Fibroblast of the aortic adventitia (primary cell): ENCODE data around the gene ST7. TPM values are rescaled to one million over a fixed set of nuclear protein-coding genes. Genes with fewer than 3 reads are reported as not detected.

ENCODE experiments used
- DNase-seq: peaks from one replicate; pipeline ENCODE4 v3.0.0-alpha.2; 2010; ENCODE audit warnings: low read depth
- H3K4me3 ChIP-seq: 2 replicates; pipeline ENCODE4 v1.5.1; 2011; ENCODE audit warnings: low read depth, mild to moderate bottlenecking, control low read depth, low read length, moderate library complexity
- total RNA-seq: library from RNA; depleted of rRNA; stranded (reverse); fragments of >200 nt; gene quantifications from 2 replicates; pipeline ENCODE4 v1.2.3, GENCODE V29; 2012; ENCODE audit warnings: low replicate concordance
- TF ChIP-seq, protein P1 (sequence below): IDR thresholded peaks from 2 replicates; pipeline ENCODE4 v1.5.1; 2011; ENCODE audit warnings: mild to moderate bottlenecking, low read length, control low read depth, inconsistent platforms; ENCODE audit not compliant: insufficient read depth

The ST7 gene
- total RNA-seq, 1 donor = 22.7 TPM

DNA sequence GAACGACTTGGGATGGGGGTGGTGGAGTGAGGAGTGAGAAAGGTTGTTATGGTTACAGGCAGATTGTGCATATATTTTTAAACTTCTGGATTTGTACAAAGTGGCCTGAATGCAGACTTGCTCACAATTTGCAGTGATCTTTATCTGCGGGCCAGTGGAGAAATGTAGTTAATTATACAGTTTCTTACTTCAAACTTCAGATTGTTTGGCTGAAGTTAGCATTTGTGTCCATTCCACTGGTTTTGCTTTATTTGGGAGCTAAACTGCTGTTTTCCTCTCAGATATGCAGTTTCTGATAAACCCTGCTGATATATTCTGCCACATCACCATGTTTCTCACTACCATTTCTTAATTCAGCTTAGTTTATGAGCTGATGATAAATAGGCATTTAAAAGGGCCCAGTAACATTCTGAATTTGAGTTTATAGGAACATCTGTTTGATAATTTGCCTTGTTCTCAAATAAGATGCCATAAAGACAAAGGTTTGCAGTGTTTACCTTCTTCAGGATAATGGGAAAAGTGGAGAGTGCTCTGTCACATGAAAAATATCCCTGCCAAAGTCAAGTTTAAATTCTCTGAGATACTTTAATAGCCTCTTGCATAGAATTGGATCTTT lies 170.1 kb downstream of the ST7 start:
- DNase-seq = no peak
- TF ChIP-seq, protein P1, sequence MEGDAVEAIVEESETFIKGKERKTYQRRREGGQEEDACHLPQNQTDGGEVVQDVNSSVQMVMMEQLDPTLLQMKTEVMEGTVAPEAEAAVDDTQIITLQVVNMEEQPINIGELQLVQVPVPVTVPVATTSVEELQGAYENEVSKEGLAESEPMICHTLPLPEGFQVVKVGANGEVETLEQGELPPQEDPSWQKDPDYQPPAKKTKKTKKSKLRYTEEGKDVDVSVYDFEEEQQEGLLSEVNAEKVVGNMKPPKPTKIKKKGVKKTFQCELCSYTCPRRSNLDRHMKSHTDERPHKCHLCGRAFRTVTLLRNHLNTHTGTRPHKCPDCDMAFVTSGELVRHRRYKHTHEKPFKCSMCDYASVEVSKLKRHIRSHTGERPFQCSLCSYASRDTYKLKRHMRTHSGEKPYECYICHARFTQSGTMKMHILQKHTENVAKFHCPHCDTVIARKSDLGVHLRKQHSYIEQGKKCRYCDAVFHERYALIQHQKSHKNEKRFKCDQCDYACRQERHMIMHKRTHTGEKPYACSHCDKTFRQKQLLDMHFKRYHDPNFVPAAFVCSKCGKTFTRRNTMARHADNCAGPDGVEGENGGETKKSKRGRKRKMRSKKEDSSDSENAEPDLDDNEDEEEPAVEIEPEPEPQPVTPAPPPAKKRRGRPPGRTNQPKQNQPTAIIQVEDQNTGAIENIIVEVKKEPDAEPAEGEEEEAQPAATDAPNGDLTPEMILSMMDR = no peak
- H3K4me3 ChIP-seq = no peak overlapping the region

DNA sequence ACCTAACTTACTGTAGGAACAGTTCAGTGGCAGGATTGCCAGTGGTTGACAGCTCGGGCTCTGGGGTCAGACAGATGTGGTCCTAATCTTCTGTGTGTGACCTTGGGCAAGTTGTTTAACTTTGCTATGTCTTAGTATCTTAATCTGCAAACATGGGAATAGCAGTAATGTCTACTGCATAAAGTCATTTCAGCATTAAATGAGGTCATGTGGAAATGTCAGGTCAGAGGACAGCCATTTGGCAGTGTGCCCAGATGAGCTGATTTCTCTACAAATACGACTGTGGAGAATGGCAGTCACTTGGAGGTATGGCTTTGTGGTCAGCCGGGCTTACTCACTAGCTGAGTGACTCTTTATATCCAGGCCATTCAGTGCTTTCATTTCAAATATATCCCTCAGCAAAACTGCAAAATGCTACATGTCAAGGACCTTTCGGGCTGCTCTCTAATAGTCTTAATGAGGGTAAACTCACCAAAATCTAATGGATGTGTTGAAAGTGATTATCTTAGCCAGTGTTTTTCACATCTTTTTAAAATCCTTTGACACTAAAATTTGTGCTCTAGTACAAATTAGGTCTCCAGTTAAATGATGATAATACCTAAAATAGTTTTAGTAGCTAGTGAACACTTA lies 171.4 kb downstream of the ST7 start:
- no peak overlapping the region for H3K4me3 ChIP-seq
- TF ChIP-seq, protein P1 = no peak
- DNase-seq = peak; percentile 93

DNA sequence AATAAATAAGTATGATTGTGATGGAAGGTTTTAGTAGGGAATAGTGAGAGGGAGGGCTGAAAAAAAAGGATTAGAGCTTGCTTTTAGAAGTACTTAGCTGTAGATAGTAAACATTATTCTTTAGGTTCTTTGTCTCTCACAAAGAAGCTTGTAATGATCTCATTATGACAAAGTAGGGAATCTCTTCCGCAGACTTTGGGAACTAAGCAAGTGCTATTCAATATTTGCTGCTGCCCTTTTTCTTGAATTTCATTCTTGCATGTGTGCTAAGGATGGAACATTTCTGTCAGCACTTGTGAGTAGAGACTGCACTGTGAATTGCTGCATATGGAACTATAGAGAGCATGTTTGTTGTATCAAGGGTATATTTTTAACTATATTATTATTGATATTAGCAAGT lies 173.4 kb downstream of the ST7 start:
- TF ChIP-seq, protein P1 = no peak
- DNase-seq = no peak

DNA sequence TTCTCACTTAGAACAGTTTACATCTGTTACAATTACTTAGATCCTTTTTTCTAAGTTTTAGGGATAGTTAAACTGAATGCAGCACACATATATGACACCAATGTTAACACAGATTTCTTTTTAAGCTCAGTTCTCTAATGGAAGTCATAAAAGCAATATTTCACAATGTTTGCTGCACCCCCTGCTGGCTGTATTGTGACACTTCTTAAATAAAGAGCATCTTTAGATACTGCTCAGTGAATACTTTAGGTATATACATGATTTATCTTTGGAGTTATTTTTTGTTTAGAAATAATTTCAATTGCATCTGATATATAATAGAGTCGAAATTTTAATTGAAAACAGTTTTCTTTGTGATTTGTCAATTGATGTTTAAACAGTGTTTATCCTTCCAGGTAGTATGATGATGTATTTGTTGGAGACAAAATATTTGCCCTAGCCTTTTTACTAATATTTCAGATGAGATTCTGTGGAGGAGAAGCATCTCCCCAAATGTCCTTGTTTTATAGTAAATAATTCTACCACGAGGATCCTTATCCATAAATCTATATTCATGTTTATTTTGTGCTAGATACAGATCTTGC lies 174.4 kb downstream of the ST7 start:
- TF ChIP-seq, protein P1 = peak; percentile 68
- DNase-seq = peak; percentile 84
- H3K4me3 ChIP-seq = no peak overlapping the region

More for the DNA sequence above, 173.4 kb downstream of the ST7 start:
- H3K4me3 ChIP-seq = no peak overlapping the region

DNA sequence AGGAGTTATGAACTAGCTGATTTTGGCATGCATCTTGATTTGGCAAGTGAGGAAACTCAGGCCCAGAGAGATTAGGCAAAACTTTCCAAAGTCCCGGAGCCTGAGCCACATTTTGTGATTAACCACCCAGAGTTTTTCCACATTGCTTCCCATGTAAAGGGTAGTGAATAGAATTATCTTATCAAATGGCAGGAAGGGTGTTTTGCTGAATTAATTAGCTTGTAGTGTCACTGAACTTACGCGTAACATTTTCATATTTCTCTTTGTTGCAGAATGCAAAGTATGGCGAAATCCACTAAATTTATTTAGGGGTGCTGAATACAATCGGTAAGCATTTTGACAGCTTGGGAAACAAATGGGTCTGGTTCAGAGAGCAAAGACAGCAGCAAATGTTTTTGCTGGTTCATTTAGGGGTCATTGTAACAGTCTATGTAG lies 176.2 kb downstream of the ST7 start:
- no peak overlapping the region for H3K4me3 ChIP-seq
- TF ChIP-seq, protein P1 = no peak
- DNase-seq = peak; percentile 94

DNA sequence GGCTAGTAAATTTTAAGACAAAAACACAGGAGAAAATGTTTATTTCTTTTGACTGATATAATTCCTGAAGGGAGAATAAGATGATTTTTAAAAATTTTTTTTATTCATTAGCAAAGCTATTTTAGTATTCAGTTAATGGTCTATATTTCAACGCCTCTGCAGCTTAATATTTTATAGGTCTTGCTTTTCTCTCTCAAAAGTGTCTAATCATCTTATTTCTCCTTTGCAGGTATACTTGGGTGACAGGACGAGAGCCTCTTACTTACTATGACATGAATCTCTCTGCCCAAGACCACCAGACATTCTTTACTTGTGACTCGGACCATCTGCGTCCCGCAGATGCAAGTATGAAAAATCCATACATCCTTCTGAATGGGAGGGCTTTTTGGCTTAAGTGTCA lies 177.0 kb downstream of the ST7 start:
- no peak for DNase-seq
- no peak overlapping the region for H3K4me3 ChIP-seq

More for the DNA sequence above, 177.0 kb downstream of the ST7 start:
- TF ChIP-seq, protein P1 = no peak
